Adrenal gland (tissue), 5 donors: ENCODE data around the gene LRBA.
"Not testable (repeated sequence)": the region's sequence is repeated elsewhere in the genome, so short reads cannot be mapped to it uniquely, and the experiment has no call there.

ENCODE experiments used
- CTCF ChIP-seq, 6 experiments: fragments of 450-650 bp in 4 of 6; fragments of 200-600 bp in 2 of 6; sonication (generic) in 1 of 6; IDR thresholded peaks; 1 replicate in 5 of 6; 2 replicates in 1 of 6; pipeline versions ENCODE4 v1.5.1 to v1.8.0; 2016 to 2021; ENCODE audit warnings: antibody characterized with exemption in 6 of 6, mild to moderate bottlenecking in 2 of 6, moderate library complexity in 1 of 6
- POLR2A ChIP-seq, 2 donors: fragments of 450-650 bp; IDR thresholded peaks; one replicate each; pipeline ENCODE4 v1.6.1; 2017; ENCODE audit warnings: antibody characterized with exemption in 2 of 2, mild to moderate bottlenecking in 2 of 2, moderate library complexity in 1 of 2
- donor health status: DM: no; HTN: no; CAD: no.

GRCh38 chr4:150564967-150565366 lies 450.1 kb downstream of the LRBA start:
- not testable (repeated sequence) for TF ChIP-seq CTCF, POLR2A (IDR thresholded peaks at IDR 0.05)
